ENCODE data around the gene CITED2.
A peak's percentile ranks its signal among the peaks of the same experiment; 100 is the strongest.

Gene CITED2

DNA sequence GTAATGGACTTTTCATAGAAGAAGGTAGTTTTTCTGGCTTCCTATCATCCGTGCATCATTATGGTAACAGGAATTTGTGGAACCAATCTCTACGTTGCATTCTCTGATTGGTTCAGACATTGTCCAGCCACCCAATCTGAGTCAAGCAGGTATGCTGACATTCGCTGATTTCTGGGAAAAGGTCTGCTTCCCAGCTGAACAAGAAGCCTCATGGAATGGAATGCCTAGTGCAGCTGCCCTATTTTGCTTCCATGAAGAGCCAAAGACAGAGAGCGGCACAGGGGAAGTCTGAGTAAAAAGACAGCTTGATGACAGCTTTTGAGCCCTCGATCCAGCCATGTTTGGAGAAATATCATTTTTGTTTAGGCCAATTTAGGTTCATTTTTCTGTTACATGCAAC, 44.1 kb downstream of the CITED2 start:
- no peak for DNase-seq

DNA sequence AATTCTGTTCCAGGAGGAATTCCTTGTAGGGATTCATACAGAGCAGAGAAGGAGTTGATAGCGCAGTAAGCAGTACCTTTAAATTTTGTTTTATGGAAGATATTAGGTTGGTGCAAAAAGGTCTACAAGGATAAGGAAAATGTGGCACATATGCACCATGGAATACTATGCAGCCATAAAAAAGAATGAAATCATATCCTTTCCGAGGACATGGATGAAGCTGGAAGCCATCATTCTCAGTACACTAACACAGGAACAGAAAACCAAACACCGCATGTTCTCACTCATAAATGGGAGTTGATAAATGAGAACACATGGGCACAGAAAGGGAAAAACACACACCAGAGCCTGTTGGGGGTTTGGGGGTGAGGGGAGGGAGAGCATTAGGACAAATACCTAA, 45.2 kb downstream of the CITED2 start:
- DNase-seq, result no peak

DNA sequence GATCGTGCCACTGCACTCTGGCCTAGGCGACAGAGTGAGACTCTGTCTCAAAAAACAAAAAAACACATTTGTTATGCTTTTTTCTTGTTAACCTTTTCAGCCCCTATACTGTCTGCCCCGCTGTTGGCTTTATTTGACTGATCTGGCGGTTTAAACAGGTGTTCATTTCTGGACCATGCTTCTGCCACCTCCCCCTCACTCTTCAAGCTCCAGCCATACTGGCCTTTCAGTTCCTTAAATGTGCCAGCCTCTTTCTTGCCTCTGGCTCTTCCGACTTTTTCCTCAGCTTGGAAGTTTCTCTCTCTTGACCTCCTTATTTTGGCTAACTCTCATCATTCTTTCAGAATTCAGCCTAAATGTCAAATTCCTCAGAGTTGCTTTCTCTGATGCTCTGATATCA, 47.4 kb downstream of the CITED2 start:
- DNase-seq, result no peak

DNA sequence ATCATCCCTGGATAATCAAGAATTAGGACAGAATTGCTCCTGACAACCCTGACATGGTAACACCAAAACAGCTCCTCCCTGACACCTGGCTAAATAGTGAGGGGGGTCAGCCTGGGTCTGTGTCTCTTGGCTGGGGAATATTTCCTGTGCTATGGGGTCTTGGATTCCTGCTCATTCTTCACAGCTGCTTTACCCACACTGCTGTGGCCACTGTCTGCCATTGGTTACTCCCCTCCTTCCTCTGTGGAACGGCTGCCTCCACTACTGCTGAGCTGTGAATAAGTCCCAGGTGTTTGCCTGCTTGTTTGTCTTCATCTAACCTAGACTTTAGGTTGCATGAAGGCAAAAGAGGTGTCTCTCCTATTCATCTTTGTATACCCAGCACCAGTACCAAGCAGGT, 48.8 kb downstream of the CITED2 start:
- peak; percentile 29 for DNase-seq

DNA sequence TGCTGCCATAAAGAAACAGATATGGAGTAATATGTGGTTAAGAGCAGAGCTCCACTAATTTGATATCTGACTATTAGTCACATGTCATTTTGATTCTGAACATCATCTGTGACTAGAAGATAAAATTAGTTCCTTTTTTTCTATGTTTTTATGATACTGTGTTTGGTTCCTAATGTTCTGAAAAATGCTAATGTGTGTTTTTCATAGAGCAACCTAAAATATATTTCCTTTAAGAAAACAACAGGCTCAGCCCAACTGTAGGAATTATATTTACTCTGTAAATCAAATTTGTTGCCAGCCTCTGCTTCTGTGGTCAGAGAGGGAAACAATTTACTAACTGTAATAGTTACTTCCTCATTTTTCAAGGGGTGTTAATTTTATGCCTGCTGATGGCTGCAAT, 49.3 kb downstream of the CITED2 start:
- no peak for DNase-seq

DNA sequence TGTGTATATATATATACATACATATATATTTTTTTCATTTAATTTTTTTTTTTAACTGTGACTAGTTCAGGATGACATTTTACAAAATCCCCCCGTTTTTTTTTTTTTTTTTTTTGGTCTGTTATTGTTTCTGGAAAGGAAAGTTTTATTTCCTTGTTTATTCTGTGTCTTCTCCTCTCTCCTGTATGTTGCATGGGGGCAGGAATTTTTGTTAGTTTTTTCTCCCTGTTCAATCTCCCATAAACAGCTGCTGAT, 50.2 kb downstream of the CITED2 start:
- DNase-seq, result no peak

DNA sequence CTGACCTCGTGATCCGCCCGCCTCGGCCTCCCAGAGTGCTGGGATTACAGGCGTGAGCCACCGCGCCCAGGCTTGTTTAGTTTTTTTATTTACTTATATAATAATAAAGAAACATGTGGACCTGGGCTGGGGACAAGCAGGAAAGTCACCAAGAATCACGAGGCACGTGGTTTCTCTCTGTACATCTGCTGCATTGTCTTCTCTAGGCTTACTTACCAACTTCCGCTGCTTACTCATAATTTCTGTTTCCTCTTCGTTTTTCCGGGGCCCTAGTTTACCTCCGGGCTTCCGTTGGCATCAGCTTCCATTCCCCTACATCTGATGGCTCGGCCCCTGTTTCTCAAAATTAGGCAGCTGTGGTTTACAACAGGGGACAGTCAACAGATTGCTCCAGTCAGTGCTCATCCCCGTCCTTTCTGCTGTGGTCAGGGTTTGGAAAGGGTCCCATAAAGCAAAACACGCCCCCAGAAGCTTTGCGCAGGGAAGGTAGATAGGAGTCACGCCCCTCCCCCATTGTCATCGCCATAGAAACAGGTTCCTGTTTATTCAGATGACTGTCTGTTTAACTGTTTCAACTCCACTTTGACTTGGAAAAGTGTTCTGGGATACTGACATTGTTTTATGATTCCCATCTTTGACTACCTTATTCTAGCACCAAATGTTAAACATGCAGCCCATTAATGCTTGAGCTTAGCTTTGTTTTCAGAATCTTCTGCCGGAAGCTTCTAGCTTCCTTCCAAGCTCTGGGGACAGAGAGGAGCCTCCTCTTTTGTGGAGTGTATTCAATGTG, 50.7 kb downstream of the CITED2 start:
- peak; percentile 35 for DNase-seq

Measured in right kidney (tissue), 1 donor.